Right kidney (tissue), 1 donor: ENCODE data around the gene HPCAL1.

Experiments
- DNase-seq: peaks from one replicate; pipeline ENCODE4 v3.0.0-alpha.2; 2016

HPCAL1 gene

DNA sequence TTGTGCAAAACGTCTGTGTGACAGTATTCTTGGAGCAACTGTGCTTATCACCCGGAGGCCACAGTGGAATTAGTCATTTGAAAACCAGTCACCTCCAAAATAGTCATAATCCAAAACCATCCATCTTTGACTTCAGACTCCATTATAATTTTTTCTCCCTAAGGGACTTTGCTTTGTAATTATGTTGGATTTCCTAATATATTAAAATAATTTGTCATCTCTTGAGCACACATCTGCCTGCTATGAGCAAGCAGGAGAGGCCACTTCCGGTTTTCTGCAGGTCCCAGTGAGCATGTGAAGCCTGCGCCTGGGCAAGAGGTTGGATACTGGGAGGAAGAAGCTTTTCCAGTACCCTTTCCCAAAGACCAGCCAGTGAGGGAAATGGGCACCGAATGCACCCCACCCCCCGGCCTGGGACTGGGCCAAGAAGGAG is 87.7 kb downstream of the HPCAL1 start:
- DNase-seq: no peak

DNA sequence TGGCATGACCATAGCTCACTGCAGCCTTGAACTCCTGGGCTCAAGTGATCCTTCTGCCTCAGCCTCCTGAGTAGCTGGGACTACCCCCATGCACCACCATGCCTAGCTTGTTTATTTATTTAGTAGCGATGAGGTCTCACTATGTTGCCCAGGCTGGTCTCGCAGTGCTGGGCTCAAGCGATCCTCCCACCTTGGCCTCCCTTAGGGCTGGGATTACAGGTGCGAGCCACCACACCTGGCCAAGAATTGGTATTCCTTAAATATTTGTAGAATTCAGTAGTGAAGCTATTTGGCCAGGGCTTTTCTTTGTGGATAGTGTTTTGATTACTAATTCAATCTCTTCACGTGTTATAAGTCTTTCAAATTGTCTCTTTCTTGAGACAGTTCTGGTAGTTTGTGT is 89.4 kb downstream of the HPCAL1 start:
- no peak for DNase-seq

DNA sequence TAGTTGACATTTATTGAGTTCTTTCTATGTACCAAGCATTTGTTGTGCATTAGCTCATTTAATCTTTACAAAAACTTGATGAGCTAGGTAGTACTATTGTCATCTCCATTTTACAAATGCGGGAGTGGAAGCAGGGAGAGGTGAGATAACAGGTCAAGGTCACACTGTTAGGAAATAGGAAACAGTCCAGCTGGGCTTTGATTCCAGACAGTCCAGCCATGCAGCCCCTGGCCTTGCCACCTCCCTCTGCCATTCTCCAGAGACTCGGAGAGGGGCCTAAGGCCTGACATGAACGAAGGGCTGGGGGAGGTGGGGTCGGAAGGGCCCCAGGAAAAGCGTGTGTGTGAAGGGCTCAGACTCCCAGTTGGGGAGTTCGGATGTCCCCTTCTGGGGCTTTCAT is 89.8 kb downstream of the HPCAL1 start:
- DNase-seq: no peak

DNA sequence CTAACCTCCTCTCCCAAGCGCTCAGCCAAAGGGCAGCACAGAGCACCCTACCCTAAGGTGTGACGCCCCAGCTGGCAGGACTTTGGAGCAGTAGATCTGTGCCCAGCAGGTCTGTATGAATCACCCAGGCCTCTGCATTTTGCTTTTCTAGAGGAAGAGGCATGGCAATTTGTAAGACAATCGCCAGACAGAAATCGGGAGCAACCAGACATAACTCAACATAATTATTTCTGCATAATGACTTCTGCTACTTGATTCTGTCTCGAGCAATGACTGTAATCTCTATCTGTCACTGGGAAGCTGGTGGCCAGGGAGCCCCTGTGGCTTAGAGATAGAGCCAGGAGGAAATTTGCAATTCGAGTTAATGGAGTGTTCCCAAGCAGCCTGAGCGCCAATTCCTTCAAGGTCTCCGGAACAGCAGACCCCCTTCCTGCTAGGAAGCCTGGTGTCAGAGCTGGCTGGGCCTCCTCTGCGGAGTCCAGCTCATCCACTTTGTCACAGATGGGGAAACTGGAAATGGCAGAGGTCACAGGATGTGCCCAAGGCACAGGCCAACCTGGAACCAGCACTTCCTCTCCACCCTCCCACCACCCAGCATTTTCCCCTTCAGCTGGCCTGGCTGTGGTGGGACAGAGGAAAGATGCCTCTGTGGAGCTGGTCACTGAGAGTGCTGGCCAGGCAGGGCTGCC is 90.4 kb downstream of the HPCAL1 start:
- DNase-seq: no peak

DNA sequence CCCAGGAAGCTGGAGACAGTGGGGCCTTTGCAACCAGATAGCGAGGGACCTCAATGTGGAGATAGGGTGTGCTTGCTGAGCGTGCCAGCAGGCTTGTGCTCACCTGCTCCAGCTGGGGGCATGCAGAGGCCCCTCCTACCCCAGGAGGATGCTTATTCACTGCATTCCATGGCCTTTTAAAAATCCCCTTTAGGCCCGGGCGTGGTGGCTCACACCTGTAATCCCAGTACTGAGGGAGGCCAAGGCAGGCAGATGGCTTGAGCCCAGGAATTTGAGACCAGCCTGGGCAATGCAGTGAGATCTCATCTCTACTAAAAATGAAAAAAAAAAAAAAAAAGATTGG is 90.9 kb downstream of the HPCAL1 start:
- DNase-seq: no peak

DNA sequence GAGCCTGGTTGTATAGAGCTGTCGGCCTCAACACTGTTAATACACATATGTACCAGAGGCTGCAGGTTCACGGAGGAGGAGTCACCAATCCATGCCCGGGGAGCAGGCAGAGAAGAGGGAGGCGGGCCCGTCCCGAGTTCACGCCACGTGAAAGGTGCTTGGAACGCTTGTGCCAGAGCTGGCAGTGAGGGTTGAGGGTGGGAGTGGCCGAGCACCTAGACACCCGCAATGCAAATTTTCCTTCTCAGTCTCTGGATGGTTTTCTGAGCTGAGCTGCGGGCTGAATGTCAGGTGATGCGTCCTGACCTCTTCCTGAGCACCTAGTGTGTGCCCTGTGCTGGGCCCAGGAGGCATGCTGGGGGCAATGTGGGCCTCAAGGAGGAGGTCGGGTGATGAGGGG is 93.2 kb downstream of the HPCAL1 start:
- no peak for DNase-seq

DNA sequence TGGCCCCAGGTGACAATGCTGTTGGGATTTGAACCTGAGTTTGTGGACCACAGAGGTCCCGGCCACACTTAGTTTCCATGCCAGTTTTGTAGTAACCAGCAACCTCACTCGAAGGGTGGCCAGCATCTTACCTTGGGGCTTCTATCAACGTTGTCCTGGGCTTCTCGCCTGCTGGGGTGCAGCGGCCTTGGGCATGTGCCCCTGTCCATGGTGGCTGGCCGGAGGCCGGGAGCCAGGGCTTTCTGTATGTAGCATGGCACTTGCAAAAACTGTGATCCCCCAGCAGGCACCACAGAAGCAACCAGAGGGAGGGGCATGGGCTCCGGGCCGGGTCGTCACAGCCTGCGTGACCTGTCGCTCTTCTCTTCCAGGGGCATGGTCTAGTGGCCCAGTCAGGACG is 93.8 kb downstream of the HPCAL1 start:
- DNase-seq: no peak

DNA sequence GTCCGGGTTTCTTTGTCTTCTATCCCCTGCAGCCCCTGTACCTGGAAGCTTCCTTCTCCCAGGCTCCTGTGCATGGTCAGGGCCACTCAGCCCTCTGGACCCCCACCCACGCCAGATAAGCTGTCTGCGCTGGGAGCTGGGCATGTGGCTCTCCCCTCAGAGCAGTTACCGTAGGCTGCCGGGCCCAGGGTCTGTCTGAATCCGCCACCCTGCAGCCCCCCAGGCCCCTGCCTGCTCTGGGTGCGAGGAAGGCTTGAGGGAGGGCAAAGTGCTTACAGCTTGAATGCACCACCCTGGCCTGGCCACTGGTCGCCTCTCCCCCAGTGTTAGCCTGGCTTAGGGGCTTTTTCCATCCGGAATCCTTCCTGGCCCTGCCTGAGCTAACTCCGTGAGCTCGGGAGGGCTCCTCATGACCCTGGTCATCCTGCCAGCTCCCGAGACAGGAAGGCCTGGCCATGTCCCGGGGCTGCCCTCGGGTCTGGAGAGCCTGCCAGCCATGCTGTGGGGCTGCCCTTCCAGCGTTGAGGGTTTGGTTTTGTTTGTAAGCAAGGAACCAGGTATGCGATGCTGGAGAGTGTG is 94.7 kb downstream of the HPCAL1 start:
- no peak for DNase-seq

DNA sequence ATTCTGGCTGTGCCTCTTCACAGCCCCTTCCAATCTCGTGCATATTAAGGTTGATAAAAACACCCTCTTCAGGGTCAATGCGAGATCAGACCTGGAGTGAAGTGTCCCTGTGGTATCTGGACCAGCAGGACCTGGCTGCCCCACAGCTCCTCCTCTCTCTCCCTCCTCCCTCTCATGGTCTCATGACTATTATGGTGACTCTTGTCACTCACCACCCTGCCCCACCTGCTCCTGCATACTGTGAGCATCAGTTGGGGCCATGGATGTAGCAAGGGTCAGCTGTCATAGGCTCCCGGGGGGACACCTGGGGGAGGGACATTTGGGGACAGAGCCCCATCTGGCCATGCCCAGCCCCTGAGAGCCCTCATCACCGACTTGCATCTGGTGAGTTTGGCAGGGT is 95.2 kb downstream of the HPCAL1 start:
- no peak for DNase-seq

DNA sequence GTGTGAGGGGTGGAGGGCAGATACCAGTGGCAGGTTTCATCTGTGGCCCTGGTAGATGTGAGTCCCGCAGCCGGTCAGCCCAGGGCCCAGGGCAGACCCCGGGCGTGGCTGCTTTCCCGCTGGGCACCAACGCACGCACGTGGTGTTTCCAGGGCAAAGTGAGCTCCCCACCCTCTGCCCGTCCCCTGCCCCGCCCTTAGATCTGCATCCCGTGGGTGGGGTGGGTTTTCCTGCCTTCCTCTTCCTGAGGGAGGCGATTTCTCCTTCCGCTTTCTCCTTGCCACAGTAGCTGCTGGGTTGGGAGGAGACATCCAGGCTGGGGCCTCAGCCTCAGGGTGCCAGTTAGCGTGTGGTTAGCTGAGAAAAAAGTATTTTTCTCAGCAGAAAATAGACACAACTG is 95.8 kb downstream of the HPCAL1 start:
- DNase-seq: no peak

DNA sequence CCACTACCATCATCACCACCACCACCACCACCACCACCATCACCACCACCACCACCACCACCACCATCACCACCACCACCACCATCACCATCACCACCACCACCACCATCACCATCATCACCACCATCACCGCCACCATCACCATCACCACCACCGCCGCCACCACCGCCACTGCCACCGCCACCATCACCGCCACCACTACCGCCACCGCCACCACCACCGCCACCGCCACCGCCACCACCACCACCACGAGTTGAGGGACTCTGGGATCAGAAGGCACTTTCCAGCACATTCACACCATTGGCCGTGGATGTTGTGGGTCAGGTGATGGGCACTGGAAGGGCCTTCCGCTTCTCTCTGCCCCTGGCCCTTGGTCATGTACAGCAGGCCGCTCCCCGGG is 96.7 kb downstream of the HPCAL1 start:
- DNase-seq: no peak

DNA sequence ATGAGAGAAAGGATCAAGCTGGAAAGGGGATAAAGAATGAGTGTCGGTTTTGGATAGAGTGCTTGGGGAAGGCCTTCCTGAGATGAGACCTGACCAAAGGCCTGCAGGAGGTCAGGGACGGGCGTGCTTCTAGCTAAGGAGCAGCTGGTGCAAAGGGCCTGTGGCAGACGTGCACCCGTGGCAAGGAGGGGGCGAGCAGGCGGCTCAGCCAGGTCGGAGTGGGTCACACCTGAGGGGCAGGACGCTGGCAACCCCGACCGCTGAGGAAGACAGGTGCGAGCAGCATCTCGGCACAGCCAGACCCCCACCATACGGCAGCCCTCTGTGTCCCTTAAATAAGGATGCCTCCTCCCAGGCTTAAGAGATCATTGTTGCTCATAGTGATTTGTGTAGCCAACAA is 97.3 kb downstream of the HPCAL1 start:
- no peak for DNase-seq

DNA sequence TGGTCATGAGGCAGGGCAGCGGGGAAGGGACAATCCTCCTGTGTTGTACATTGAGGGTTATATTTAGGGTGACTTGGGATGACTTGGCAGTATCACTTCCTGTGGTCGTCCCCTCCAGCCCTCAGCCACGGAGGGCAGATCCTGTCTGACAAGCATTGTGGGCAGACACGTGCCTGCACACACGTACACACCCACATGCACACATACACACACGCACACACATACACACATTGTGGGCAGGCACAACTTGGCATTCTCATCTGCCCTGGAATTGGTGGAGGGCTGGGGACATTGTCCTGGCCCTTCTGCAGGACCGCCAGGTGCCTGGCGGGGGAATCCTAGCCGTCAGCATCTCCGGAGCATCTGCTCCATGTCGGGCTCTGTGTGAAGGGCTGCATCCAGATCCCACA is 97.9 kb downstream of the HPCAL1 start:
- DNase-seq: no peak

DNA sequence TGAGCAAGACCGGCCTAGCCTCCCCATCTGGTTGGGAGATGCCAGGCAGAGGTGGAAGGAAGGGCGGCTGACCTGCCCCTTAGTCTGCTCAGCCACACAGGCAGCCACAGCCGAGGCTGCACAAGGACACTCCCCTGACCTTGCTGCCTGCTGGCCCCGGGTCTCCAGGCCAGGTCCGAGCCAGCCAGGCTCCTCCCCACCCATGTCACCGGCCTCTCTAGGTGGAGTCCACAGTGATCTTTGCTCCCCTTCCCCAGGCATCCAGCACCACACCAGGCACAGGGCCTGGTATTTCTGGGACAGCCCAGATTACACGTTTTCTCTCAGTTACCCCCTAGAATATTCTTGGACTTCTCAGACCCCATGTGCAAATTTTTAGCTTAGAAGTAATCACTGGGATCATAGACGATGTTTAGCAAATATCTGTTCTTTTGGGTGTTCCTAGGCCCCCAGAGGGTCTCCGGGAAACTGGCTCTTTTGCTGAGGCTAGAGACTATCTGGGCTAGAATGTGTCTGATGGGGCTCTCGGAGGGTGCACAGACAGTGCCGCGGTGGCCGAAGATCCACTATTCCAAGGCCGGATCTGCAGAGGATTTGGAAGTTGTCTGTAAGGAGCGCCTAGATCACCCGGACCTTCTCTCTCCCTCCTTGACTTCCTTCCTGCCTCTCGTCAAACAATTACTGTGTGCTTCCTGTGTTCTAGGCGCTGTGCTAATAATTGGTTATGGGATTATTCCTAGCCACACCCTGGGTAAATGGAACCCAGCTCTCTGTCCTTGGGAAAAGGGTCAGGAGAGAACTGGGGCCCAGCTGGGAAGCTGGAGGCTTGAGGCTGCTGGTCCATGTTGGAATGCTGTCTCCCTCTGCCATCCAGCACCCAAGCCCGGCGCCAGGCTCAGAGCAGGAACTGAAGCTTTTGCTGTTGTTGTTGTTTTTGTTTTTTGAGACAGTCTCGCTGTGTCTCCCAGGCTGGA is 98.6 kb downstream of the HPCAL1 start:
- DNase-seq: no peak

DNA sequence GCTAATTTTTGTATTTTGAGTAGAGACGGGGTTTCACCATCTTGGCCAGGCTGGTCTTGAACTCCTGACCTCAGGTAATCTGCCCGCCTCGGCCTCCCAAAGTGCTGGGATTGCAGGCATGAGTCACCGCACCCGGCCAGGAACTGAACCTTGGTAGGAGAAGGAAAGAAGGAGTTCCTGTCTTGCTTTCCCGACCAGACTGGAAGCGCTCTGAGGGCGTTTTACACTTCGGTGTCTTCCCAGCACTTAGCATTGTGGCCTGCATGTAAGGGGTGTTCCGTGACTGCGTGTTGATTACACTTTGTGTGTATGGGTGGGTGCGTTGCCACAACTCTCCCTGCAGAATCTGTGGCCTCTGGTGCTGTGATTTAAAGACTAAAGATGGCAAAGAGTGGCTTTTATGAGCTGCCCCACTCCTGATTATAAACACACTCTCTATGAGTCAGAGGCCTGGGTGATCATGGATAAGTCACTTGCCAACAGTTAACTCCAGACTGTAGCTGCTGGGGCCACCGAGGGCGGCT is 99.4 kb downstream of the HPCAL1 start:
- DNase-seq: no peak

DNA sequence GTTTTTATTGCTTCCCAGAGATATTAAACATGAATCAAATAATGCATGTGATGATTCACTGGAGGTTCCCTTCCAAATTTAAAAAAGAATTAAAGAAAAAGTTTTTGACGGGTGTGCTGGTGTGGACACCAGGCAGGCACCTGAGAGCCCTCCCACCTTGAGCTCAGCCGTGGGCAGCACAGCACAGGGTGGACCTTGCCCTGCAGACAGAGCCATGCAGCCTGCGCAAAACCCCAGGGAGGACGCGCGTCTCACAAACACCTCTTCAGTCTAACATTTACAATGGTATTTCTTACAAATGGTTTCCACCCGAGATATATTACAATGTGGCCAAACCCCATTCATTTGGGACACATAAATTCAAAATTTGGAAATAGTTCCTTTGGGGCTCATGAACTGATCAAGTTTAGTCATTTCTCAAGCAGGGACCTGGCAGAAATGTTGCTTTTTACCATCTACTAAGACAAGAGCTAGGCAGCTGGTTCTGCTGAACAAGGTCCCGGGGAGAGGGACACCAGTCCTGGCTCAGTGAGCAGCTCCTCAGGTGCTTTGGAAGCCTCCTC is 100.0 kb downstream of the HPCAL1 start:
- no peak for DNase-seq

DNA sequence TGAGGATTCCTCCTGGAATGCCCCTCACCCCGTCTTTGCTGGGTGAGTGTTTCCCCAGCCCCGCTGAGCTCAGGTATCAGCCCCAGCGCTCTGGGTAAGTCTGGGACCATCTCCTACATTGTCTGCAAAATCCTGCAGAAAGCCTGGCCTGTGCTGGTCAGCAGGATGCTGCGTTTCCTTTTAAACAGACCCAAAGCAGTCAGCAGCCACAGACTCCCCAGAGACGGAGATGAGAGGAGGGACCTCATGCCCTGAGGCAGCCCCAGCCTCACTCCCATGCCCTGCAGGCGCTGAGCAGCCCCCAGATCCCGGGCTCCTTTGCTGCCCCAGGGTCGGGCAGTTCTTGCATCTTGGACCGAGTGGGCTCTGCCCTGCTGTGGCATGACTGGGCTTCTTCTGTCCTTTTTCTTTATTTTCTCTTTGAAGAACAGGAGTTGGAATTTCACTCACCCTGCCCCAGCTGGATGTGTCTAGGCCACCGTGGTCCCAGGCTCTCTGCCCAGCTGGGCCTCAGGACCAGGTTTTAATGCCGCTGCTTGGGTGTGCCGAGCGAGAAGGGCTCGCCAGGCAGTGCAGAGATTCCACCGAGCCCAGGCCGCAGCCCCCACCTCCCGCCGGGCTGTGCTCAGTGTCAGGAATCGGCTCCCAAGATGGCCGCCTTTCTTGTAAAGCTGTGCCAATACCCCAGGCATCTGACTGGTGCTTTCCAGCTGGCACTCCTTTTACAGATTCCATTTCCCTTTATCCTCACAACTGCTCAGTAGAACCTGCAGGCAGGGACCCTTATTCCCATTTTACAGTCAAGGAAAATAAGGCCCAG is 101.8 kb downstream of the HPCAL1 start:
- no peak for DNase-seq

DNA sequence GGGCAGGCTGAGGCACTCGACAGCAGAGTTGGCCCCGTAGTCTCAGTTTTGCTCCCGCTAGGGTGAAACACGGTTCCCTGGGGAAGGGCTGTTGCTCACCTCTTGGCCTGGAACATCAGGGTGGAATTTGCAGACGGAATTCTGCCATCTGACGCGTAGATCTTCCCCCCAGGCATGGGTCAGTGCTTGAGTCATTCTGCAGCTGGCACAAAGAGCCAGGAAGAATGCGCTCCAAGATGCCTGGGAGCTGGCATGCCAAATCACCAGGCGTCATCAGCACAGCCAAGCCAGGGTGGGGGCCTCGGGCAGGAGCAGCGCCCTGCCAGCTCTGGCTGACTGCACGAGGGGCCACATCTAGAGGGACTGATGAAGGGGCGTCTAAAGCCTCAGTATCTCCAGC is 102.7 kb downstream of the HPCAL1 start:
- no peak for DNase-seq

DNA sequence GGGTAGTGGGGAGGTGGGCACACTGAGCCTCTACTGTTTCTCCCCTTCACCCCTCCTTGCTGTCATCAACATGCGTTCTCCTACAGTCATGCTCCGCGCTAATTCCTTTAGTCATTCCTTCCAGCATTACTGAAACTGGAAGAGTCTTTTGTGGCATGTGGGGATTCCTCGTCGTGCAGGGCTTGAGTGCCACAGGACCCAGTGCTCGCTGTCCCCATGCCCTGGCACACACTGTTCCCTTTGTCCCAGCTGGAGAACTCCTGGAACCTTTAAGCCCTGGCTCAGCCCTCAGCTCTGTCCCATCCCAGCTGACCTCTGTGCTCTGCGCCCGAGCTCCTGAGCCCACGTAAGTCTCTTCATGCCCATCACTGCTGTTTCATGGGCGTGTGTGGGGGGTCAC is 103.3 kb downstream of the HPCAL1 start:
- no peak for DNase-seq

DNA sequence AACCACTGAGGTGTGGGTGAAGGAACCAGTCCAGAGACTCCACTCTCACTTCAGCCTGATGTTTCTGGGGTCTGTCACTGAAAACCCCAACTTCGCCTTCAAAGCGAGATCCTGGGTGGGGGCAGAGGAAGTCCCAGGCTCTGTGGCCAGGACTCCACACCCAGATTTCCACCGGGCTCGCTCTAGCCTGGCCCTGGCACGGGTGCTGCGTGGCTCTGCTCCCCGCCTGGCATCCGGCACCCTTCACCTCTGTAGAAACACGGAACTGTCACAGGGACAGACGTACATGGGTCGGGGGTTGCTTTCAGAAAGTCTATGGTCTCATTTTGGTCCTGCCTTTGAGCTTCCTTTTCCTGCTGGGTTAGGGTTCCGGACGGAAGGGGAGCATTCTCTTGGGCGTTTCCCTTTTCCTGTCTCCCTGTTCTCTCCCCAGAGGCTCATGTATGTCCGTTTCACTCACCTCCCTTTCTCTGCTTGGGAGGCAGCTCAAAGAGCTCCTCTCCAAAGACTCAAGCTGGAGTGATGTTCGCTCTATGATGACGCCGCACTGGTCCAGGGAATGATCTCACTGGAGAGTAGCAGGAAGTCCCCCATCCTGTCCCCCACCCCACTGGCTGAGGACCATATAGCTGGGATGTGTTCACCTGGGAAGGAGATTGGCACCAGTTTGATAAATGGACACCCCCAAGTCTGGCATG is 103.9 kb downstream of the HPCAL1 start:
- DNase-seq: no peak

DNA sequence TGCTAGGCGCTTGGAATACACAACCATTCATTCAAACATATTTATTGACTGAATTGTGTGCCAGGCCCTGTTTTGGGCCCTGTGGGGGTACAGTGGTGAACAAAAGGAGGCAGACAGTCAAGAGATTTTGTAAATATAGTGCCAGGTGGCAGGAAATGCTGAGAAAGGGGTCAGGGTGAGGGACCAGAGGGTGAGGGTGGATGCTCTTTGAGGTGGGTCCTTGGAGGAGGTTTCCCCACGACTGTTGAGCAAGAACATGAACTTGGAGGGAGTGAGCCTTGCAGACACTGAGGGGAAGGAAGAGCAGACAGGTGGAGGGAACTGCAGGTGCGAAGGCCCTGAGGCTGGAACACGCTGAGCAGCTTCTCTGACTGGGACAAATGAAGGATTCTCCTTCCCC is 104.7 kb downstream of the HPCAL1 start:
- DNase-seq: no peak
